IPS-18a (cell line): ENCODE measurements around the gene SLC38A6.

Experiments used
- H3K27ac ChIP-seq: one replicate; pipeline ENCODE4 v1.5.1; 2013; ENCODE audit warnings: low read length
- H3K27me3 ChIP-seq: one replicate; pipeline ENCODE4 v1.6.1; 2013; ENCODE audit warnings: mild to moderate bottlenecking, low read length; ENCODE audit not compliant: control insufficient read depth, insufficient read depth
- H3K36me3 ChIP-seq: one replicate; pipeline ENCODE4 v1.6.1; 2013; ENCODE audit warnings: low read depth, low read length; ENCODE audit not compliant: control insufficient read depth
- H3K4me1 ChIP-seq: one replicate; pipeline ENCODE4 v1.6.1; 2013; ENCODE audit warnings: low read depth, low read length; ENCODE audit not compliant: control insufficient read depth
- H3K4me3 ChIP-seq: one replicate; pipeline ENCODE4 v1.5.1; 2013; ENCODE audit warnings: low read length
- H3K9ac ChIP-seq: one replicate; pipeline ENCODE4 v1.6.1; 2013; ENCODE audit warnings: mild to moderate bottlenecking, low read length, moderate library complexity
- H3K9me3 ChIP-seq: one replicate; pipeline ENCODE4 v1.6.1; 2013; ENCODE audit warnings: low read depth, low read length; ENCODE audit not compliant: control insufficient read depth

The SLC38A6 gene

DNA sequence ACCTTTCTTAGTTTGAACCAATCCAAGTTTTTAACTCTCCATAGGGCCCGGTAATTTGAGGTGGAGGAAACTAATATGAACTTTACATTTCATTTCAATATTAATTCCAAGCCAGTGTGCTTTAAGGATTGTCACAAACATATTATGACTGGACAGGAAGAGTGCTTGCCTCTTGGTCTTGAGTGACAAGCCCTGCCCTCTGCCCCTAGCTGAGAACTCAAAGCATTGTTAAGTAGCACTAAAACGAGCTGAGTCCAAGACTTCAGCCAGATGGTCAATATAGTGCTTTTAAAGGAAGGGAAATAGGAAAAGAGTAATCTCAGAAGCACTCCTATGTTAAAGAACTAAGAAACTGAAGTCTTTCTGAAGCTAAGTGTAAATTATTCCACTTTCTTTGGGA is 17.3 kb upstream of the SLC38A6 start:
- no peak overlapping the region for H3K27ac ChIP-seq
- H3K9ac ChIP-seq = no peak overlapping the region
- H3K4me1 ChIP-seq = no peaks in the 10 kb centered on the region
- H3K4me3 ChIP-seq = no peak overlapping the region
- no peaks in the 10 kb centered on the region for H3K9me3 ChIP-seq
- H3K36me3 ChIP-seq = no peaks in the 10 kb centered on the region
- no peaks in the 10 kb centered on the region for H3K27me3 ChIP-seq

- H3K27ac ChIP-seq = no peak overlapping the region
- H3K4me3 ChIP-seq = no peak overlapping the region
- H3K4me1 ChIP-seq = no peaks in the 10 kb centered on the region
- H3K9me3 ChIP-seq = no peaks in the 10 kb centered on the region
- H3K36me3 ChIP-seq = no peaks in the 10 kb centered on the region
- H3K9ac ChIP-seq = no peak overlapping the region
- H3K27me3 ChIP-seq = no peaks in the 10 kb centered on the region
Measured at GRCh38 chr14:60964904-60965303, 16.1 kb upstream of the SLC38A6 start.

GRCh38 chr14:60965402-60965801 is 15.6 kb upstream of the SLC38A6 start:
- Histone ChIP-seq H3K4me1 (no peaks in the 10 kb centered on the region), H3K9me3 (no peaks in the 10 kb centered on the region), H3K27me3 (no peaks in the 10 kb centered on the region), H3K36me3 (no peaks in the 10 kb centered on the region), H3K27ac (no peak overlapping the region), H3K4me3 (no peak overlapping the region), H3K9ac (no peak overlapping the region)

GRCh38 chr14:60968099-60968498 is 12.9 kb upstream of the SLC38A6 start:
- H3K36me3 ChIP-seq = no peaks in the 10 kb centered on the region
- H3K27ac ChIP-seq = no peak overlapping the region
- H3K27me3 ChIP-seq = no peaks in the 10 kb centered on the region
- no peaks in the 10 kb centered on the region for H3K4me1 ChIP-seq
- no peaks in the 10 kb centered on the region for H3K9me3 ChIP-seq
- H3K9ac ChIP-seq = no peak overlapping the region
- no peak overlapping the region for H3K4me3 ChIP-seq

DNA sequence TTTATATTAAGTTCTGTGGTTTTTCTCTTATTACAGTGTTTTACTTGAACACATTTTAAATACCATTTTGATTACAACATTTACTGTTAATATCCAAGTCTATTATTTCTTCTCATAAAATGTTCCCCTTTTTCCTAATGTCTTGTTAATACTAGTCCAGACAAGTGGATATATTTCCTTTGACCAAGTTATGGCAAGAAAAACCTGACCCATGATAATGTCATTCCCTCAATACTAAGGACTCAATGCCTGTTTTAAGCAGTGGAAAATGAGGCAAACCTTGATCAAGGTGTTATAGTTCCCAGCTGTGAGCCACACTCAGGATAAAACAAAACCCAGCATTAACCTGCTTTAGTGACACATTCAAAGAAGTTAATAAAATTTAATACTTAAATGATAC is 12.4 kb upstream of the SLC38A6 start:
- no peaks in the 10 kb centered on the region for H3K9me3 ChIP-seq
- H3K4me1 ChIP-seq = no peaks in the 10 kb centered on the region
- no peaks in the 10 kb centered on the region for H3K27me3 ChIP-seq
- peaks cover 3% of the 10 kb centered on the region for H3K36me3 ChIP-seq
- H3K4me3 ChIP-seq = no peak overlapping the region
- H3K27ac ChIP-seq = no peak overlapping the region
- no peak overlapping the region for H3K9ac ChIP-seq

- no peak overlapping the region for H3K27ac ChIP-seq
- H3K4me1 ChIP-seq = no peaks in the 10 kb centered on the region
- no peak overlapping the region for H3K9ac ChIP-seq
- no peaks in the 10 kb centered on the region for H3K9me3 ChIP-seq
- H3K36me3 ChIP-seq = peaks cover 15% of the 10 kb centered on the region
- H3K4me3 ChIP-seq = no peak overlapping the region
- no peaks in the 10 kb centered on the region for H3K27me3 ChIP-seq
Measured at GRCh38 chr14:60970146-60970545, 10.9 kb upstream of the SLC38A6 start.

GRCh38 chr14:60971271-60971670 is 9.8 kb upstream of the SLC38A6 start:
- H3K4me1 ChIP-seq = no peaks in the 10 kb centered on the region
- no peak overlapping the region for H3K27ac ChIP-seq
- H3K9me3 ChIP-seq = no peaks in the 10 kb centered on the region
- H3K36me3 ChIP-seq = peaks cover 26% of the 10 kb centered on the region
- no peak overlapping the region for H3K9ac ChIP-seq
- no peaks in the 10 kb centered on the region for H3K27me3 ChIP-seq
- no peak overlapping the region for H3K4me3 ChIP-seq

DNA sequence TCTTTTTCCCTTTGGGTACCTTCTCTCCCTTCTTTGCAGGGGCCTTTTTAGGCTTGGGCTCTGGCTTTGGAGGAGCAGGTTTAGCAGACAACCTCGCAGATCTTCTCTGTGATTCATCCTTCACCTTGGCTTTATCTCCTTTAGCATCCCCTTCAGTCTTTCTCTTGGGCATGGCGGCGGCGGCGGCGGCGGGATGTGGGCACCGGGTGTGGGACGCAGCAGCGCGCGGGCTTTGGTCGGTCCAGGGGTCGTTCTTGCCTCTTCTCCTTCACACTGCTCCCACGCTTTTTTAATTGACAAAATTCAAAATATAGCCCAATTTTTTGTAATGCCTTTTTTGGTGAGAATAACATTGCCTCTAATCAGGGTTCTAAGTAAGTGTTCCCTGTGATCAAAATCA is 8.8 kb upstream of the SLC38A6 start:
- peaks cover 26% of the 10 kb centered on the region for H3K36me3 ChIP-seq
- no peak overlapping the region for H3K27ac ChIP-seq
- H3K27me3 ChIP-seq = no peaks in the 10 kb centered on the region
- no peak overlapping the region for H3K4me3 ChIP-seq
- no peak overlapping the region for H3K9ac ChIP-seq
- H3K9me3 ChIP-seq = no peaks in the 10 kb centered on the region
- no peaks in the 10 kb centered on the region for H3K4me1 ChIP-seq

GRCh38 chr14:60973070-60973469 is 8.0 kb upstream of the SLC38A6 start:
- Histone ChIP-seq H3K9me3 (no peaks in the 10 kb centered on the region), H3K36me3 (peaks cover 26% of the 10 kb centered on the region), H3K4me3 (no peak overlapping the region), H3K9ac (no peak overlapping the region), H3K27ac (no peak overlapping the region), H3K4me1 (no peaks in the 10 kb centered on the region), H3K27me3 (no peaks in the 10 kb centered on the region)

GRCh38 chr14:60974090-60974651 is 6.9 kb upstream of the SLC38A6 start:
- Histone ChIP-seq H3K36me3 (peaks cover 31% of the 10 kb centered on the region), H3K4me1 (no peaks in the 10 kb centered on the region), H3K27me3 (no peaks in the 10 kb centered on the region), H3K4me3 (no peak overlapping the region), H3K9ac (no peak overlapping the region), H3K9me3 (no peaks in the 10 kb centered on the region), H3K27ac (no peak overlapping the region)

DNA sequence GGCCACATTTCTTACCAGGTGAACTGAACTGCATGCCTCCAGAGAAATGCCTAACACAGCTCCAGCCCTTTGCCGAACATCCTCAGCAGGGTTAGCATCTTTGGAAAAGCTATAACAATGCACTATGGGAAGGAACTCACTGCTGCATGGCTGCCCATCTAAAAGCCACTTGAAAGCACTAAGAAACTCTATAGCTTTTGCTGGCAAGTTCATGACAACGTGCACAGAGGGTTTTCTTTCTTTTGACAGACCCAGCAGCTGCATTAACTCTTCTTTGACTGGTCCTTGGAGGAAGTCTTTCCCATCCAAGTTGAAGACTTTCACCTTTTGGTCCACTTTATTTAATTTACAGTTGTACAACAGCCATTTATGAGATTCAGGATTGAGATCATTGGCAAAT is 5.5 kb upstream of the SLC38A6 start:
- H3K27ac ChIP-seq = no peak overlapping the region
- no peaks in the 10 kb centered on the region for H3K27me3 ChIP-seq
- peaks cover 5% of the 10 kb centered on the region for H3K4me1 ChIP-seq
- no peak overlapping the region for H3K9ac ChIP-seq
- H3K4me3 ChIP-seq = no peak overlapping the region
- no peaks in the 10 kb centered on the region for H3K9me3 ChIP-seq
- H3K36me3 ChIP-seq = peaks cover 31% of the 10 kb centered on the region

DNA sequence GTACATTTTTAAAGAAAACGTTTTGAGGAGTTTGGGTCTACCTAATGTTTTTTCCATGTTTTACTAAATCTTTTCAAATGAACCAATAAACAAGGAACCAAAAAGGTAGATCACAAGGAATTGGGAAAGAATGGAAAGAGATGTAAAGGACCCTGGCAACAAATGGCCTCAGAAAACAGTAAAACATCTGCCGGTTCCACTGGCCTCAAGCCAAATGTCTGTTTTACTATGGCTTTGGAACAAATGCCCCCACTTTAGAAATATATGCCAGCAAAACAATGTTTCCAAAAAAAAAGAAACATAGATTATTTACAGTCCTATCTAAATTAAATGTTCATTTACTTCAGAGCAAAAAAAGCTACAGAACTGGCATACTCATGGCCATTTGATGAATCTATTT is 3.2 kb upstream of the SLC38A6 start:
- Histone ChIP-seq H3K36me3 (peaks cover 31% of the 10 kb centered on the region), H3K4me1 (peaks cover 7% of the 10 kb centered on the region), H3K27ac (no peak overlapping the region)

More for the DNA sequence above, 3.2 kb upstream of the SLC38A6 start:
- H3K9ac ChIP-seq = no peak overlapping the region
- H3K4me3 ChIP-seq = no peak overlapping the region
- no peaks in the 10 kb centered on the region for H3K27me3 ChIP-seq
- no peaks in the 10 kb centered on the region for H3K9me3 ChIP-seq
